GM19238 (cell line): ENCODE data around the gene LMNTD2.

Experiments
- DNase-seq: peaks from one replicate; pipeline ENCODE4 v3.0.0; 2011; ENCODE audit warnings: low spot score; ENCODE audit not compliant: insufficient read length

Gene LMNTD2

DNA sequence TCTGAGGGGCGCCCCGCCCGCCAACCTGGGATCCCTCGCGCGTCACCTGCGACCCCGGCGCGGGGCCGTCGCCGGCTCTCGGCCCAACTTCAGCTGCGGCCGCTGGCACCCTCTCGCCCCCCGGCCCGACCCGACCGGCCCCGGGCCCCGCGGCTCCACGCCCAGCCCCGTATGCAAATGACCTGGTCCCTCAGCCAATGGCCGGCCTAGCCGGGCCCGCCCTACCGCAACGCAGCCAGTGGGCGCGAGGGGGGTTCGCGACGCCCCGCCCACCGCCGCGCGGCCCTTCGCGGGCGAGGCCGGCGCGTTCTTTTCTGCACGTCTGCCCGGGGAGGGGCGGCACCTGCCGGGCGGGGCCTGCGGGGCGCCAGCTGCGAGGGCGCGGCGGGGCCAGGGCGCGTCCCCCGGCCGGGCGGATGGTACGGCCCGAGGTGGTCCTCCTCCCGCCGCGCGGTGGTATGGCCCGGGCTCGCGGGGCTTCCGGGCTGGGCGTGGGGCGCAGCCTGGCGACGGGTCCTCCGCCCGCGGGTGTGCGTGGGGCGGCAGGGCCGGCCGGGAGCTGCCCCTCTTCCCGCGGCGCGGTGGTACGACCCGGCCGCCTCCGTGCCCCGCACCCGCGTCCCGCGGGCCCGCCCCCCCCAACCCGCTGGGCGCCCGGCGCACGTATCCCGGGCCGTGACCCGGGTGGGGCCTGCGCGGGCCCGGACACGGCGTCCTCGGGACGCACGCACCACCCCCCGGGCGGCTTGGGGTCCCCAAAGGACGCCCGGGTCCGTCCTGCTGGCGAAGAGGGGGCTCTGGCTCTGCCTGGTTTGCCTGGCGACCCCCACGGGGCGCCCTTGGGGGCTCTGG, 8.0 kb upstream of the LMNTD2 start:
- DNase-seq: peak; percentile 100

DNA sequence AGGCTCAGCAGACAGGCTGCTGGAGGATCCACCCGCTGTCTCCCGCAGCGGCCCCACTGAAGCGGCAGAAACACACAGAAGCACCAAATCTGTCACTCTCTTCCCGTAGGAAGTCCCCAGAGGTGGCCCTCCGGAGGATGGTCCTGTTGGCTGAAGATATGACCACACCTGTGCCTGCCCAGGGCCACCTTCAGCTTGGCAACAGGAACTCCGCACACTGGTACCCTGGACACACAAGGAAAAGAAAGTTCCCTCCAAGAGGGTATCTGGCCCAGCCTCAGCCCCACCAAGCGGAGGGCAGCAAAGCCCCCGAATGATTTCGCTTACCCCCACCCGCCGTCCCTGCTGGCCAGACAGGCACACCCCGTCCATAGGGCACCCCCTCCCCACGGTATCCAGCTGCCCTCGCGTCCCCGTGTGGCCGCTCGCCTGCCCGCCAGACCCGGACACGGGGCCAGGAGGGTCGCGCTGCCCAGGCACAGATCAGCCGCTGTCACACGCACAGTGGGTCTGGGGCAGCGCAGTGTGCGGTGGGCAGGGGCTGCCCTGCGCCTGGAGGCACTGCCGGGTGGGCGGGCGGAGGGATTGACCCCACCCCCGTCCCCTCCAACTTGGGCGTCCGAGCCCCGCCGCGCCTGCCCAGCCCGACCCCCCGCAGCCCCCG, 7.2 kb upstream of the LMNTD2 start:
- no peak for DNase-seq

GRCh38 chr11:567011-567628, 6.6 kb upstream of the LMNTD2 start:
- DNase-seq: no peak

DNA sequence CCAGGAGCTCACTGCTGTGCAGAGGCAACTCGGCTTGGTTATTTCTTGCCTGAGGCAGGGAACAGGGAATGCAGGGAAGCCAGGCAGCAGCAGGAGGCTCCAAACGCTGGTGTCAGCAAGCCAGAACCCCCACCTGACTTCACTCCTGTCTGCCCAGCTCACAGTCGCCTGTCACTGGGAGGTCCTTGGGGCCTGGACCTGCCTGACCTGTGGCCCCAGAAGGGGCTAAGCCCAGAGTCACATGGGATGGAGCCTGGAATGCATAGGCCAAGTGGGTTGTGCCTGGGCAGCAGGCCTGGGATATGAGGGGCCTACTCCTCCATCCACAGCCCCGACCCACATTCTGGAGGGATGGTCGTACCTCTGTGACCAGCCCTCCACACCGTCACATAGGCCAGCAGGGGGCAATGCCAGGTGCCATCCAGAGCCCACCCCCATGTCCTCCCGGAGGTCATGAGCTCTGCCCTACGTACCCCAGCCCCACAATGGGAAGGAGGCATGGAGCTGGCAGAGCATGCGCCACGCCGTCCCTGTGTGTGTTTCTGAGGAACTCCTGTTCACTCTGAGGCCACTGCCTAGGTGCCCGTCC, 5.5 kb upstream of the LMNTD2 start:
- DNase-seq: no peak

- DNase-seq: no peak
Observed at GRCh38 chr11:563812-564578, 3.5 kb upstream of the LMNTD2 start.

DNA sequence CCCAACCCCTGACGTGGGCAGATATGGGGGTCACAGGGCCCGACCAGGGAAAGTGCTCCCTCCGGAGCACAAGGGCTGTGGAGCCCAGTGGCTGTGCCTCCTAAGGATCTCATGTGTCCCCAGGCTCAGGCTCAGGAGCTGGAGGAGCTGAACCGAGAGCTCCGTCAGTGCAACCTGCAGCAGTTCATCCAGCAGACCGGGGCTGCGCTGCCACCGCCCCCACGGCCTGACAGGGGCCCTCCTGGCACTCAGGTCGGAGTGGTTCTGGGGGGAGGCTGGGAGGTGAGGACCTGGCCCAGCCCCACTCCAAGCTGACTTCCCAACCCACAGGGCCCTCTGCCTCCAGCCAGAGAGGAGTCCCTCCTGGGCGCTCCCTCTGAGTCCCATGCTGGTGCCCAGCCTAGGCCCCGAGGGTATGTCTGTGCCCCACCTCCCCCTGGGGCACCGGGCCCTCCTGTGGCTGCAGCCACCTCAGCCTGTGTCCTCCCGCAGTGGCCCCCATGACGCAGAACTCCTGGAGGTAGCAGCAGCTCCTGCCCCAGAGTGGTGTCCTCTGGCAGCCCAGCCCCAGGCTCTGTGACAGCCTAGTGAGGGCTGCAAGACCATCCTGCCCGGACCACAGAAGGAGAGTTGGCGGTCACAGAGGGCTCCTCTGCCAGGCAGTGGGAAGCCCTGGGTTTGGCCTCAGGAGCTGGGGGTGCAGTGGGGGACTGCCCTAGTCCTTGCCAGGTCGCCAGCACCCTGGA, 2.7 kb upstream of the LMNTD2 start:
- DNase-seq: no peak

GRCh38 chr11:562046-562645, 1.6 kb upstream of the LMNTD2 start:
- no peak for DNase-seq

DNA sequence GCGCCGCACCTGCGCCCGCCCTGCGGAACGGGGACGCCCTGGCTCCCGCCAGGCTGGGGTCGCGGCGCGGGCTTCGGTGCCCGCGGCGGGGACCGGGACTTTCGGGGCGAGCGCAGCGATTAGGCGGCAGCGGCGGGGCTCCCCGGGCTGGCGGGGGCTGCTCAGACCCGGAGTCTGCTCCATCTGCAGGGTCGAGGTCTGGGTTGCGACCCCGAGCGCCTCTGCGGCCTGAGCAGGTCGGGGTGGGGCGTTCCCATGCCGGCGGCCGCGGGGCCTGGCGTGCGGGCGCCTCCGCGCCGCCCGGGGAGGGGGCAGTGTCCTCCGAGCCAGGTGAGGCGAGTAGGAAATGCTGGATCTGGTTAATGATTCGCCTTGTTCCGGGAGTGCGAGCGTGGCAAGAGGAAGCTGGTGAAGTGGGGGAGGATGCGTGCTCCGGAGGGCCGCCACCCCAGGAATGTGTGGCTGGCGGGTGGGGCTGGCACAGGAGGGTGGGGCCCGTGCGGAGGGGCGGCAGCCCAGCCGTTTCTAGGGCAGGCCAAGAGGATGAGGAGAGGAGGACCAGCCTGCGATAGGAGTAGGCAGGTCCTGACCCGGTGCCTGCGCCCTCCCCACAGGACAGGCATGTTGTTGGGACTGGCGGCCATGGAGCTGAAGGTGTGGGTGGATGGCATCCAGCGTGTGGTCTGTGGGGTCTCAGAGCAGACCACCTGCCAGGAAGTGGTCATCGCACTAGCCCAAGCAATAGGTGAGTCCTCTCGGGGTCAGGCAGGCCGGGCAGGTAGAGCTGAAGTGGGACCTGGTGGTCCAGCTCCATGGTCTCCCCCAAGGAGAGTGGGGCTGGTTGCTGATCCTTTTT, 838 bp upstream of the LMNTD2 start:
- peak; percentile 63 for DNase-seq

GRCh38 chr11:559712-560304, 730 bp downstream of the LMNTD2 start:
- DNase-seq: no peak

GRCh38 chr11:559020-559620, 1.4 kb downstream of the LMNTD2 start:
- DNase-seq: no peak

DNA sequence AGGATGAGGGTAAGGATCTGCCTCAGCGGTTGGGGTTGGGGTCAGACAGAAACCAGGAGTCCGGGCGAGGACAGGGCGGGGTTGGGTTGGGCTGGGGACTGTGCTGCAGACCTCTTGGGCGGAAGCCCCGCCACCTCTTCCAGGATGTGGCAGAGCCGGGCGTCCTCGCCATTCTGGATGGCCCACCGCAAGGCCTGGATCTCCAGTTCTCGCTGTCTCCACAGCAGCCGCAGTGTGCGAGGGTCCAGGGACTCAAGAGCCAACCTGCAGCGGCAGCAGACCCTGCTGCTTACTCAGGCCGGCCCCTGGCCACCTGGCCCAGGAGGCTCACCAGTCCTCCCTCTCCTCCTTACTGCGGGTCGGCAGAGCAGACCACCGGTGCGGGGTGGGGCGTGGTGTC, 2.0 kb downstream of the LMNTD2 start:
- DNase-seq: no peak

DNA sequence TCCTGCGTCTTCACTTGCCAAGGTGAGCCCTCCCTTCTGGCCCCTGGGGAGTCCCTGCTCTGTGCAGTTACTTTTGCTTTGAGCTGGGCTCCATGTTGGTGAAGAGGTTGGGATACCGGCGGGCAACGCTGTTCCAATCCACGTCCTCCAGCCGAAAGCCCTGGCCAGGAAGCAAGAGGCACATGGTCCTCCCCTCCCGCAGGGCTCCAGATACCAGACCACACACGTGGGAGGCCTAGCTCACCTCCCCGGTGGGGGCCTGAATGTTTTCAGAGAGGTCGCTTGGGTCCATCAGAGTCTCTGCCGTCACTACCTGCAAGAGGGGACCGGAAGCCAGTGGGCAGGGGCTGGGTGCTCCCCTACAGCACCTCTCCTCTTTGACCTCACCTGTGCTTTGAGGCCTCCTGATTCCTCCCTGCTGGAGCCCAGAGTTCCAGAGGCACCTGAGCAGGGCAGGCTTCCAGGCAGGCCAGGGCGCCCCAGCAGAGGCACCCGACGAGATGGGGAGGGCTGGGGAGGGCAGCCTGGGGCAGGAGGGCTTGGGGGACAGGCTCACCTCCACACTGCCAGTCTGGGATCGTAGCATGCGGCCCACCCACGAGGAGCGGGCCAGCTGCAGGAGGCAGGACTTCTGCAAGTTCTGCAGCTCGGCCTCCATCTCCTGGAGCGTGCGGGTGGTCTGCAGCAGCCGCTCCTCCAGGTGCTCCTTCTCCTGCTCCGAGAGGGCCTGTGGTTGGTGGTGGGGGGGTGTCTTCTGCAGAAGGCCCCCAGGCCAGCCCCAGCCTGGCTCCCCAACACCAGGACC, 3.0 kb downstream of the LMNTD2 start:
- DNase-seq: no peak

DNA sequence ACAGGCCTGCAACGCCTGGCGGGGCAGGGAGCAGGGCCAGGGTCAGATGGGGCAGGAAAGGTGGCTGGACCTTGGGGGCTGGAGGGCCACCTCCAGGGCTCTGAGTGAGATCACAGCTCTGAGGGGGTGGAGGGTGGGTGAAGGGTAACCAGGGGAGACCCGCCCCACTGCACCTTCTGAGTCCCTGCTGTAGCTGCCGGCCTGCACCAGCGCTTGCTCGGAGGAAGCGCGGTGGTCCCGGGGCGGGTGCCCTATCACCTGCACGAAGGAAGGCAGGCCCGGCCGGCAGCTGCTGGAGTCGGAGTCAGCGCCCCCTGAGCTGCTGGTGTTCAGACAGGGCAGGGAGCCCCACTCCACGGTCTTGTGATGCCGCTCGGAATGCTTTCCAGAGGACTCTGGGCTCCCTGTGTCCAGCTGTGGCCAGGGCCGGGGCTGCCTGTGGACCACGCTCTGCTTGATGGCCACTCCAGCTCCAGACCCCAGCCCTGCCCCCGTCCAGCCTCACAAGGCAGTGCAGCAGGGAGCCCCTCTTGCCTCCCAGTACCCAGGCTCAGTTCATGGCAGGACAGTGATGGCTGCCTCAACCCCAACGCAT, 3.8 kb downstream of the LMNTD2 start:
- DNase-seq: no peak

- DNase-seq: no peak
Observed at GRCh38 chr11:555780-556661, 4.5 kb downstream of the LMNTD2 start.

GRCh38 chr11:555227-555779, 5.2 kb downstream of the LMNTD2 start:
- DNase-seq: no peak
